SU-DHL-6 (cell line): ENCODE results near the gene MDN1.

Experiments used
- H2AFZ ChIP-seq: fragments of 200-600 bp; sonication (generic); 2 replicates; pipeline ENCODE4 v1.6.1; 2014; ENCODE audit warnings: low read depth, mild to moderate bottlenecking, moderate library complexity, mixed read lengths, antibody characterized with exemption, low read length; ENCODE audit not compliant: severe bottlenecking
- H3F3A ChIP-seq: fragments of 200-600 bp; shearing (Covaris generic); 2 replicates; pipeline ENCODE4 v1.6.0; 2016; ENCODE audit warnings: antibody characterized with exemption, mild to moderate bottlenecking; ENCODE audit not compliant: insufficient read depth
- H3K27ac ChIP-seq: fragments of 200-600 bp; sonication (generic); 2 replicates; pipeline ENCODE4 v1.5.1; 2016; ENCODE audit warnings: low read depth, mild to moderate bottlenecking, low read length, moderate library complexity, mixed read lengths
- H3K27me3 ChIP-seq: fragments of 200-600 bp; sonication (generic), shearing (Covaris generic); 2 replicates; pipeline ENCODE4 v1.6.0; 2014; ENCODE audit warnings: mild to moderate bottlenecking, low read length
- H3K36me3 ChIP-seq: fragments of 200-600 bp; sonication (generic); 2 replicates; pipeline ENCODE4 v1.6.1; 2014; ENCODE audit warnings: mild to moderate bottlenecking, low read length, mixed read lengths
- H3K4me2 ChIP-seq: fragments of 300-600, 200-600 bp; shearing (Covaris generic), sonication (generic); 2 replicates; pipeline ENCODE4 v1.6.0; 2014; ENCODE audit warnings: low read length, low read depth, mild to moderate bottlenecking; ENCODE audit not compliant: poor library complexity, severe bottlenecking
- H3K4me3 ChIP-seq: fragments of 200-600 bp; sonication (generic); 2 replicates; pipeline ENCODE4 v1.5.1; 2014; ENCODE audit warnings: antibody characterized with exemption, low read length, mild to moderate bottlenecking, mixed read lengths; ENCODE audit not compliant: insufficient read depth, poor library complexity, severe bottlenecking
- H3K79me2 ChIP-seq: fragments of 200-600 bp; sonication (generic); 2 replicates; pipeline ENCODE4 v1.6.1; 2014; ENCODE audit warnings: mild to moderate bottlenecking, low read length, moderate library complexity; ENCODE audit not compliant: insufficient read depth
- H3K9ac ChIP-seq: fragments of 200-600 bp; sonication (generic); 2 replicates; pipeline ENCODE4 v1.7.0; 2014; ENCODE audit warnings: mild to moderate bottlenecking, low read length
- H3K9me2 ChIP-seq: fragments of 200-600 bp; sonication (generic); replicated peaks from 2 replicates; pipeline ENCODE4 v1.6.1; 2014; ENCODE audit warnings: low read length; ENCODE audit not compliant: insufficient read depth
- H3K9me3 ChIP-seq: fragments of 200-600 bp; sonication (generic); 2 replicates; pipeline ENCODE4 v1.6.1; 2014; ENCODE audit warnings: low read length, mixed read lengths; ENCODE audit not compliant: insufficient read depth
- H4K20me1 ChIP-seq: fragments of 200-600 bp; sonication (generic); 2 replicates; pipeline ENCODE4 v1.6.1; 2014; ENCODE audit warnings: low read depth, mild to moderate bottlenecking, antibody characterized with exemption, low read length, moderate library complexity, mixed read lengths
- EZH2phosphoT487 ChIP-seq: fragments of 200-600 bp; sonication (generic), shearing (Covaris generic); conservative IDR thresholded peaks from 2 replicates; pipeline ENCODE4 v1.6.1; 2018; ENCODE audit warnings: mild to moderate bottlenecking, antibody characterized with exemption, low read length, moderate library complexity, mixed read lengths
- TF ChIP-seq, protein P1 (sequence below): fragments of 200-600 bp; sonication (generic); IDR thresholded peaks from one replicate; pipeline ENCODE4 v1.5.1; 2017; ENCODE audit warnings: antibody characterized with exemption, mild to moderate bottlenecking, low read length, moderate library complexity; ENCODE audit not compliant: insufficient read depth, poor library complexity, severe bottlenecking

The MDN1 gene

DNA sequence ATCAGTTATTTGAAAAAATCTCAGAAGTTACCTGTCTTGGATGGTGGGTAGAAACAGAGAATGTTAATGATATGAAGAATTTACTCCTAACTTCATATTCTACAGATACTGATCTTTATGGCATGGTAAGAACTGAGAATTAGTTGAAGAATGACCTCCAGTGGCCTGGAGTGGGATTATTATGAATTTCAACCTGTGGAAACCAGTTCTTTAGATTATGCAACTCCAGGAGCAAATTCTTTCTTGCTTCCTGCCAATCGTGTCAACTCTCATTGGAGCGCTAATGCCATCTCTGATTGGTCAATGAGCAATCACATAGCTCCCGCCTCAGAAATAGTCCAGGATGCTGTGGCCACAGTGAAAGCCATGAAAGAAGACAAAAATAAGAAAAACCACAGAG is 221.6 kb downstream of the MDN1 start:
- Histone ChIP-seq H3K9me2 (no peaks in the 10 kb centered on the region), H3F3A (no peaks in the 10 kb centered on the region), H3K36me3 (no peaks in the 10 kb centered on the region), H3K27ac (no peak overlapping the region), H4K20me1 (no peaks in the 10 kb centered on the region), H3K27me3 (no peaks in the 10 kb centered on the region), H3K4me3 (no peak overlapping the region), H3K79me2 (no peaks in the 10 kb centered on the region), H3K9ac (no peak overlapping the region), H3K9me3 (no peaks in the 10 kb centered on the region), H2AFZ (no peak overlapping the region), H3K4me2 (no peak overlapping the region)
- no peak for TF ChIP-seq EZH2phosphoT487
- TF ChIP-seq, protein P1, sequence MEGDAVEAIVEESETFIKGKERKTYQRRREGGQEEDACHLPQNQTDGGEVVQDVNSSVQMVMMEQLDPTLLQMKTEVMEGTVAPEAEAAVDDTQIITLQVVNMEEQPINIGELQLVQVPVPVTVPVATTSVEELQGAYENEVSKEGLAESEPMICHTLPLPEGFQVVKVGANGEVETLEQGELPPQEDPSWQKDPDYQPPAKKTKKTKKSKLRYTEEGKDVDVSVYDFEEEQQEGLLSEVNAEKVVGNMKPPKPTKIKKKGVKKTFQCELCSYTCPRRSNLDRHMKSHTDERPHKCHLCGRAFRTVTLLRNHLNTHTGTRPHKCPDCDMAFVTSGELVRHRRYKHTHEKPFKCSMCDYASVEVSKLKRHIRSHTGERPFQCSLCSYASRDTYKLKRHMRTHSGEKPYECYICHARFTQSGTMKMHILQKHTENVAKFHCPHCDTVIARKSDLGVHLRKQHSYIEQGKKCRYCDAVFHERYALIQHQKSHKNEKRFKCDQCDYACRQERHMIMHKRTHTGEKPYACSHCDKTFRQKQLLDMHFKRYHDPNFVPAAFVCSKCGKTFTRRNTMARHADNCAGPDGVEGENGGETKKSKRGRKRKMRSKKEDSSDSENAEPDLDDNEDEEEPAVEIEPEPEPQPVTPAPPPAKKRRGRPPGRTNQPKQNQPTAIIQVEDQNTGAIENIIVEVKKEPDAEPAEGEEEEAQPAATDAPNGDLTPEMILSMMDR: no peak

DNA sequence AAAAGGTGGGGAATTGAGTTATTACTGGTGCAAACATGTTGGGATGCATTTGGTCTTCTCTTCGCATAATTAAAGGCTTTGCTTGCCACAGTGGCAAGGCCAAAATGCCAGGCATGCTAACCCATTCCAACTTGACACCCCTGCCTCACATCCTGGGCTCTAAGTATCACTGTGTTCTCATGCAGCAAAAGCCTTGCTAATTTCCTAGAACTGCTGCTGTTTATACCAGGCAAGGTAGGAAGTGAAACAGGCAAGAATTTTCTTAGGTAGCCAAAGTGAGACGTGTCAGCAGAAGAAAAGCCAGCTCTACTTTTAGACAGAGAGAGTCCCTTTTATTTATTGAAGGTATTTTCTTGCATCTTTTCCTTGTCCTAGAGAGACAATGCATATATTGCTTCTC is 222.2 kb downstream of the MDN1 start:
- H2AFZ ChIP-seq: no peak overlapping the region
- H3K9me2 ChIP-seq: no peaks in the 10 kb centered on the region
- no peaks in the 10 kb centered on the region for H3K36me3 ChIP-seq
- no peaks in the 10 kb centered on the region for H4K20me1 ChIP-seq
- no peaks in the 10 kb centered on the region for H3K9me3 ChIP-seq
- no peak overlapping the region for H3K4me3 ChIP-seq
- no peak overlapping the region for H3K27ac ChIP-seq
- TF ChIP-seq EZH2phosphoT487: no peak
- TF ChIP-seq, protein P1: no peak
- H3K79me2 ChIP-seq: no peaks in the 10 kb centered on the region
- no peaks in the 10 kb centered on the region for H3K27me3 ChIP-seq
- H3F3A ChIP-seq: no peaks in the 10 kb centered on the region
- H3K4me2 ChIP-seq: no peak overlapping the region
- no peak overlapping the region for H3K9ac ChIP-seq

DNA sequence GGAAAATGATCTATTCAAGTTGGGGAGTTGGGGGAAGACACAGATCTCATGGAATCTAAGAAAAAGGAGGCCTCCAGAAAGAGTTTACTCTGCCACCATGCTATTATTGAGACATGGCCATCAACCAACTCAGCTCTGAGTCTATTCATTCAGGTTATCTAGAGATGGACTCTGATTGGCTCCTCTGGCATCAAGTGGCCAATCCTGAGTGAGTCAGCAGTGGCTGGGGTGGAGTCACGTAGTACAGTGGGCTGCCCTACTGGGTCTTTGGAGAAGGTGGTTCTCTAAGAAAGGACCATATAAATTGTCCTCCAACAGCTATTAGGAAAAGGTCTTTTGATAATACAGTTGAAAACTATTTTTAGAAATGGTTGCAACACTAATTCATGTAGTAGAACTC is 223.1 kb downstream of the MDN1 start:
- no peaks in the 10 kb centered on the region for H3K9me3 ChIP-seq
- no peak overlapping the region for H2AFZ ChIP-seq
- H4K20me1 ChIP-seq: no peaks in the 10 kb centered on the region

More for the DNA sequence above, 223.1 kb downstream of the MDN1 start:
- Histone ChIP-seq H3K4me3 (no peak overlapping the region), H3K9me2 (no peaks in the 10 kb centered on the region), H3K79me2 (no peaks in the 10 kb centered on the region), H3F3A (no peaks in the 10 kb centered on the region), H3K27ac (no peak overlapping the region), H3K9ac (no peak overlapping the region), H3K27me3 (no peaks in the 10 kb centered on the region), H3K4me2 (no peak overlapping the region), H3K36me3 (no peaks in the 10 kb centered on the region)
- no peak for TF ChIP-seq EZH2phosphoT487
- TF ChIP-seq, protein P1: no peak
